ENCODE results near the gene SMAD9. TPM values are rescaled to one million over a fixed set of nuclear protein-coding genes. Genes with fewer than 3 reads are reported as not detected.
A peak's percentile ranks its signal among the peaks of the same experiment; 100 is the strongest.

Gene SMAD9
- polyA plus RNA-seq, 1 of the 3 experiments (the other 2 are of a cell fraction), result 3.1 TPM

DNA sequence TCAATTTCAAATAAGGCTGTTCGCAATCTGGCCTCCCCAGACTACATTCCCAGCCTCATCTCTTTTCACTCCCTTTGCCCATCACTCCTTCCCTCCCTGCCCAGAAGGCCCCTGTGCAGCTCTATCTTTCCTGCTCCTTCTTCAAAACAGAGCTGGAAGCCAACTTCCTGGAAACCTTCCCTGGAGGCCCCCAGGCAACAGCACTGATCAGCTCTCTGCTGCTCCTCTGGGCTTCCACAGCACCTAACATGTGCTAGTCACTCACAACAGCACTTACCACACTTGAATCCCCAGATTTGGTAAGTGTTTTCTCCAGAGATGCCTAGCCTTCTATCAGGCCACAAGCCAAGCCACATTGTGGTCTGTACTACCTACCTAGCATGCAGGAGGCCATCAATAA, 9.5 kb downstream of the SMAD9 start (continued):
- TF ChIP-seq TEAD4 (IDR thresholded peaks at IDR 0.05; ENCODE audit: borderline replicate concordance, insufficient read depth) (no peak), NRF1 (IDR thresholded peaks at IDR 0.05; ENCODE audit: low read depth, low read length) (no peak), TAF1 (IDR thresholded peaks at IDR 0.05; ENCODE audit: borderline replicate concordance, low read depth, low read length) (no peak), JUND (IDR thresholded peaks at IDR 0.05) (no peak)
- TF ChIP-seq, protein P1, sequence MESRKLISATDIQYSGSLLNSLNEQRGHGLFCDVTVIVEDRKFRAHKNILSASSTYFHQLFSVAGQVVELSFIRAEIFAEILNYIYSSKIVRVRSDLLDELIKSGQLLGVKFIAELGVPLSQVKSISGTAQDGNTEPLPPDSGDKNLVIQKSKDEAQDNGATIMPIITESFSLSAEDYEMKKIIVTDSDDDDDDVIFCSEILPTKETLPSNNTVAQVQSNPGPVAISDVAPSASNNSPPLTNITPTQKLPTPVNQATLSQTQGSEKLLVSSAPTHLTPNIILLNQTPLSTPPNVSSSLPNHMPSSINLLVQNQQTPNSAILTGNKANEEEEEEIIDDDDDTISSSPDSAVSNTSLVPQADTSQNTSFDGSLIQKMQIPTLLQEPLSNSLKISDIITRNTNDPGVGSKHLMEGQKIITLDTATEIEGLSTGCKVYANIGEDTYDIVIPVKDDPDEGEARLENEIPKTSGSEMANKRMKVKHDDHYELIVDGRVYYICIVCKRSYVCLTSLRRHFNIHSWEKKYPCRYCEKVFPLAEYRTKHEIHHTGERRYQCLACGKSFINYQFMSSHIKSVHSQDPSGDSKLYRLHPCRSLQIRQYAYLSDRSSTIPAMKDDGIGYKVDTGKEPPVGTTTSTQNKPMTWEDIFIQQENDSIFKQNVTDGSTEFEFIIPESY (IDR thresholded peaks at IDR 0.05; ENCODE audit: borderline replicate concordance, low read depth), result no peak

DNA sequence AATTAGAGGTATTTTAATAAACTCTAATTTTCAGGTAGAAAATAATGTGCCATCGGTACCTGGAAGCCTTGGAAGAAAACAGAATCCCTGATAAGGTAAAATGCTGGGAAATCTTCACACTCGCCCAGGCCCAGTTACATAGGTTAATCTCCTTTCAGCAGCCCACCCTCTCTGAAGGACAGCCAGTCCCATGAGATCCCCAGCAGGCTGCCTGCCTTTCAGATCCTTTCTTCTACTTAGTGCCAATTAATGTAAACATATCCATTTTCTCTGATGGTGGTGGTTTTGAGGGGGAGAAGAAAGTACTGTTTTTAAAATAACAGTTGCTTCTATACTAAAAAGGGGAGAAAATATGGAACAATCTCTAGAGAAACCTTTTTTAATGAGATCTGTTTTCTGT, 12.2 kb downstream of the SMAD9 start:
- peaks cover 98% of the 10 kb centered on the region for H3K79me2 ChIP-seq (ENCODE audit: insufficient read depth)
- no peaks in the 10 kb centered on the region for H3K9me3 ChIP-seq
- ChIA-PET POLR2A (no interaction called here), CTCF (no interaction called here)
- TF ChIP-seq, protein P2, sequence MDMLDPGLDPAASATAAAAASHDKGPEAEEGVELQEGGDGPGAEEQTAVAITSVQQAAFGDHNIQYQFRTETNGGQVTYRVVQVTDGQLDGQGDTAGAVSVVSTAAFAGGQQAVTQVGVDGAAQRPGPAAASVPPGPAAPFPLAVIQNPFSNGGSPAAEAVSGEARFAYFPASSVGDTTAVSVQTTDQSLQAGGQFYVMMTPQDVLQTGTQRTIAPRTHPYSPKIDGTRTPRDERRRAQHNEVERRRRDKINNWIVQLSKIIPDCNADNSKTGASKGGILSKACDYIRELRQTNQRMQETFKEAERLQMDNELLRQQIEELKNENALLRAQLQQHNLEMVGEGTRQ (IDR thresholded peaks at IDR 0.05; ENCODE audit: borderline replicate concordance, low read depth, low read length), result no peak
- no peak for TF ChIP-seq RFX5 (IDR thresholded peaks at IDR 0.05; ENCODE audit: low read length)
- no peak for TF ChIP-seq NFIC (IDR thresholded peaks at IDR 0.05; ENCODE audit: borderline replicate concordance)
- no peak for TF ChIP-seq EZH2phosphoT487 (IDR thresholded peaks at IDR 0.05; ENCODE audit: borderline replicate concordance, low read depth)
- TF ChIP-seq RAD21 (IDR thresholded peaks at IDR 0.05; ENCODE audit: low read length), result no peak
- no peak for TF ChIP-seq SMC3 (IDR thresholded peaks at IDR 0.05; ENCODE audit: low read depth, low read length)
- TF ChIP-seq POLR2AphosphoS5 (IDR thresholded peaks at IDR 0.05; ENCODE audit: low read depth, low read length), result no peak
- TF ChIP-seq CHD2 (IDR thresholded peaks at IDR 0.05; ENCODE audit: low read length, partially characterized antibody), result no peak
- no peak for TF ChIP-seq YY1 (IDR thresholded peaks at IDR 0.05; ENCODE audit: low read depth)
- no peak for TF ChIP-seq MXI1 (IDR thresholded peaks at IDR 0.05; ENCODE audit: low read depth, low read length)
- no peak for TF ChIP-seq RXRA (IDR thresholded peaks at IDR 0.05; ENCODE audit: borderline replicate concordance, low read depth)
- no peak for TF ChIP-seq GATA2 (CRISPR knock-in tag; IDR thresholded peaks at IDR 0.05)
- TF ChIP-seq GABPA (IDR thresholded peaks at IDR 0.05; ENCODE audit: low read depth), result no peak
- TF ChIP-seq, protein P1 (IDR thresholded peaks at IDR 0.05; ENCODE audit: borderline replicate concordance, low read depth), result no peak
- H3K27ac ChIP-seq (ENCODE audit: low read depth in 2 of 2, low read length in 1 of 2), result peak overlapping the region in 1 of 2 experiments; percentile 29; a peak in 1 of 4 replicates
- no peaks in the 10 kb centered on the region for H3F3A ChIP-seq (replicated peaks; ENCODE audit: insufficient read depth)
- DNase-seq, result no peak
- H3K4me3 ChIP-seq (ENCODE audit: low read depth in 2 of 2, low read length in 1 of 2), result no peak overlapping the region
- no peaks in the 10 kb centered on the region for H3K9me2 ChIP-seq
- H3K4me2 ChIP-seq, result no peak overlapping the region
- 94% methylated on average over 2 of the region's 2 CpGs for WGBS (ENCODE audit: low lambda C conversion rate)
- H3K4me1 ChIP-seq (ENCODE audit: control insufficient read depth in 1 of 2, insufficient read depth in 2 of 2, low read depth in 1 of 2, low read length in 1 of 2), result peaks cover 9 to 14% of the 10 kb centered on the region in 2 experiments; a peak in 3 of 4 replicates
- no peaks in the 10 kb centered on the region for H4K20me1 ChIP-seq (ENCODE audit: insufficient read depth)
- no peak overlapping the region for H2AFZ ChIP-seq (ENCODE audit: low read depth)
- H3K27me3 ChIP-seq (ENCODE audit: insufficient read depth), result no peaks in the 10 kb centered on the region
- peaks cover 0 to 23% of the 10 kb centered on the region in 2 experiments for H3K36me3 ChIP-seq (replicated peaks in 1 of 2; ENCODE audit: control insufficient read depth in 1 of 2, insufficient read depth in 2 of 2, low read length in 1 of 2)
- no peak overlapping the region for H3K9ac ChIP-seq
